Endometrium (tissue), 2 donors: ENCODE measurements around the gene CCL4.

Experiments
- FAIRE-seq: peaks from 2 replicates; lab custom pipeline; 2012; peaks lifted over from hg19 to GRCh38; lab: Jason Lieb, UNC
- donor health status: control.
- donor health status: control.

The CCL4 gene

GRCh38 chr17:36147601-36148000 lies 44.0 kb downstream of the CCL4 start:
- no peak for FAIRE-seq

DNA sequence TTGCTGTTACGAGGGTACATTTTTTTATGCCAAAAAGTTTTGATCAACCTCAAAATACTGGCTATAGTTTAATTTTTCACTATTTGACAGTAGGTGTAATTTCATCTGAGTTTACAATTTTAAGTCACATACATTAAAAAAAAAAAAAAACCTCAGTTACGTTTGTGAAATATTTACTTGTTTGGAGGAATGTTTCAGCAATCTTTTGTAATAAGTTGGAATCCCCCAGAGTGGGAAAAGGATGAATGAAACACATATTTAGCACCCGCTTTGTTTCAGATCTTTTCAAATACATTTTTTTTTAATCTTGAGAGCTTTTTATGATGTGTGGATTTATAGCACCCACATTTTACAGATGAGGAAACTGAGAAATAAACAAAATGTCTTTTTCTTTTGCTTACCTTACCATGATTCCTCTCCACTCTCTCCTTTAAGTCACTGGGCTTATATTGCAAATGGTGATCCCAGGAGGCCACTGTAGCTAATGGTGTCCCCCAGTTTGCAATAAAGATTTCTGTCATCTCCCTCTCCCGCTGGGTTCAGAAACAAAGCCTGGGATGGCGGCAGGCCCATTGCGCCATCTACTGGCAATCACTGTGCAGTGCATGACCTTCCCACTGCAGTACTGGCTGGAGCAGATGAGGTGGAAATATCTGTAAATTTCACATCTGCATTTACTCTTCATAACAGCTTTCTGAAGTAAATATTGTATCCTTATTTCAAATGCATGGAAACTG lies 45.1 kb downstream of the CCL4 start:
- no peak for FAIRE-seq

DNA sequence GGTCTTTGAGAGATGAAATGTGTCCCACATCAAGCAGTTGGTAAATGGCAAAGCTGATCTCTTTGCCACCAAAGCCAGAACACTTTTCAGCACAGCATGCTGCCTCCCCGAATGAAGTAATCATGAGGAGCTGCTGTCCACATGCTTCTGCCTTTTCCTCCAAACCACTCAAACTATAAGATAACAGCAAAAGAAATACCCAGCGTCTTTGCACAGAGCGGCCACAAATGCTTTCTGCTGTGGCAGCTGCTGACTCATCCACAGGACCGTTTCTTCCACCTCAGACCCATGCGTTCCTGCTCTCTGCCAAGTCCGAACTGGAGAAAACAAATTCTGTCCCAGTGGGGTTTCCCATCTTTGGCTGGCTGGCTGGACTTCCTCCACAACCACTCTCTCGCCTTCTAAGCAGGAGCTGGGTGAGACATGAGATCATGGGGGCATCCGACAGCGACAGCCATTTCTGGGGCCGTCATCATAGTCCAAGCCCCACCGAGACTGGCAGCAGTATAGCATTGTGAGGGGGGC lies 45.7 kb downstream of the CCL4 start:
- no peak for FAIRE-seq

DNA sequence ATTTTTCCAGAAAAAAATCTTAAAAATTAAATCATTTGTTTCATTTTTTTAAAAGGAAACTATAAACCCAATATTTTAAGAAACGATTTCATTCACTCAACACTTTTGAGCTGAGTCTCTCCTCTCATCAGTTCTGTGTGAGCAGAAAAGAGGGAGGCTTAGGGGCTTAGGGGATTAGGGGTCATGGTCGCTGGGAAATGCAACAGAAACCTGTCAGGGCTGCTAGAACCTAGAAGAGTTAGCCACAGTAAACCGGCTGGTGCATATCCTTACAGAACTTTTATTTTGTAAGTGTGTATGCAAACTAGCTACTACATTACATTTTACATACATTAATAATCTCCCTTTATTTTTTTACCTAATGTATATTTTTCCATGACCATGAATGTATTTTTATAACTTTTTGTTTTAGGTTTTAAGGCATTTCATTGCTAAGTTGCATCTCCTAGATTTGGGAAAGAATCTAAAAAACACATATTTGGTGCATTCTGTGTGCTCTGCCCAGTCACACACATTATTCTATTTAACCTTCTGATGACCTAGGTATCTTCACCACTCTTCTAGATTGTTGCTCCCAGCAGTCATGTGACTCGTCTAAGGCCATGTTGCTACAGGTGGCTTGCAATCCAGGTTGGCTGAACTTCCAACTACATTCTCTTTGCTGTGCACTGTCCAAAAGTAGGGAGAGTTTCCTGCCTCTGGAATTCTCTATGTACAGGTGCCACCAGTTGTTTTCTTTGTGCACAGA lies 48.4 kb downstream of the CCL4 start:
- no peak for FAIRE-seq

DNA sequence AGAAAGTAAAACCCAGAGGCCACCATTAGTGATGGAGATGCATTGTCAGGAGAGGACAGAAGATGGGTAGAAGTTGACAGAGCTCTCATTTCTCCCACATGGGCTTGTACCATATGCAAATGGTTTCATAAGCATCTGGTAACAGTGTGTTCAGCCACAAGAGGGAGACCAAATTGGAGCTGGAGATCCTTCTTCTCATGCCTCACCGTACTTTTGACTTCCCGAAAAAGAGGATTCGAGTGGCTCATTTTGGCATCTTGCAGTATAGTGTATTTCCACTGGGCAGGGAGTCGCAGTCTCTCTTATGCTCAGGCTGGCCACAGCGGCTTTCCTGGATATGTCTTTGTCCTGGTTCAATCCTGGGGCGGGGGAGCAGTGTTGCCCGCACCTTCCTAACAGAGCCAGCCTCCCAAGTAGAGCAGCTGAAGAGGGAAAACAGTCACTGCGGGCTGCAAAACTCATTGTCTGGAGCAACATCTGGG lies 49.1 kb downstream of the CCL4 start:
- no peak for FAIRE-seq

DNA sequence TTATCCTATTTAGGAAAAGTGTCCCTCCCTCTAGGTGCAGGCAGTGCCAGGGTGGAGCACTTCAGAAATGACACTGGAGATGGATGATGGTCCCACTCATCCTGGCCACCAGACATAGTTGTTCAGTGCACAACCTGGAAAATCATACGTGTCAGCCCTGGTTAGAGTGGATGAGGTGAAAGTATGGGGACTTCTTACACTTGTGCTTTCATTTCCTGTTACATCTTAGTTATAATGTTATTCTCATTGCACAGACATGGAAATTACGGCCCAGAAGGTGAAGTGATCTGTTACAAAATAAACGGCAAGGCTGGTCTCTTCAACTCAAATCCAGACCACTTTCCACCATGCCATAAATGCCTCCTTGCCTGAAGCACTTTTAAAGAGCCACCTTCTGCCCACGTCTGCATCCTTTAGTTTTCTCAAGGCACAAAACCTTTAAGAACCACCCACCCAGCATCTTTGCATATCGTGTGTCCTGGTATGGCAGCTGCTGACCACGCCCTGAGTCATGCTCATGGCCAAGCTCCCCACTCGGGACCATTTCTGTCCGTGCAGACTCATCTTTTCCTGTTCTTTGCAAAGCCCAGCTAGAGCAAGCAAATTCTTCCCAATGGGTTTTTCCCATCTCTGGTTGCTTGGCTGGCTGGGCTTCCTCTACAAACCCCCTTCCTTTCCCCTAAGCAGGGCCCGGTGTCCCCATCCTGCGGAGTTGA lies 50.4 kb downstream of the CCL4 start:
- FAIRE-seq = no peak
